HEK293 (cell line): ENCODE measurements around the gene ACER3.

Experiments
- CTCF ChIP-seq: fragments of 450-650 bp; formaldehyde crosslinking; IDR thresholded peaks from 2 replicates; pipeline ENCODE4 v1.5.1; 2016; ENCODE audit warnings: missing biosample characterization, missing genetic modification characterization
- SP7 ChIP-seq: fragments of 450-650 bp; formaldehyde crosslinking; IDR thresholded peaks from 2 replicates; pipeline ENCODE4 v1.5.1; 2016; ENCODE audit warnings: missing biosample characterization, missing genetic modification characterization
- ZNF341 ChIP-seq: fragments of 450-650 bp; formaldehyde crosslinking; IDR thresholded peaks from 2 replicates; pipeline ENCODE4; 2016; ENCODE audit warnings: low read depth, missing biosample characterization, missing genetic modification characterization

GRCh38 chr11:77040889-77041288 lies 180.2 kb downstream of the ACER3 start:
- TF ChIP-seq CTCF (tag by site-specific recombination) (no peak), SP7 (no peak), ZNF341 (tag by site-specific recombination) (no peak)
